Neural cell (in vitro differentiated cells): ENCODE data around the gene SLC8A1.

ENCODE experiments used
- CTCF ChIP-seq: fragments of 450-650 bp; IDR thresholded peaks from 2 replicates; pipeline ENCODE4 v1.5.1; 2014; ENCODE audit warnings: antibody characterized with exemption, mild to moderate bottlenecking, moderate library complexity; ENCODE audit not compliant: poor library complexity, severe bottlenecking
- EP300 ChIP-seq: fragments of 450-650 bp; conservative IDR thresholded peaks from 2 replicates; pipeline ENCODE4 v1.6.1; 2014; ENCODE audit warnings: antibody characterized with exemption, mild to moderate bottlenecking, moderate library complexity; ENCODE audit not compliant: poor library complexity, severe bottlenecking
- EZH2 ChIP-seq: fragments of 200-600, 300-800 bp; shearing (Covaris generic), sonication (generic); IDR thresholded peaks from 2 replicates; pipeline ENCODE4 v1.6.1; 2014; ENCODE audit warnings: antibody characterized with exemption, low read length, borderline replicate concordance, mild to moderate bottlenecking; ENCODE audit not compliant: insufficient read depth, poor library complexity, severe bottlenecking
- MXI1 ChIP-seq: fragments of 450-650 bp; conservative IDR thresholded peaks from 2 replicates; pipeline ENCODE4 v1.6.1; 2014; ENCODE audit warnings: antibody characterized with exemption, mild to moderate bottlenecking; ENCODE audit not compliant: poor library complexity, severe bottlenecking
- POLR2AphosphoS5 ChIP-seq: IDR thresholded peaks from 2 replicates; pipeline ENCODE4 v1.6.1; 2012
- REST ChIP-seq: IDR thresholded peaks from 2 replicates; pipeline ENCODE4 v1.6.1; 2012; ENCODE audit warnings: borderline replicate concordance
- SMC3 ChIP-seq: fragments of 450-650 bp; conservative IDR thresholded peaks from 2 replicates; pipeline ENCODE4 v1.6.1; 2014; ENCODE audit warnings: antibody characterized with exemption, mild to moderate bottlenecking, moderate library complexity; ENCODE audit not compliant: poor library complexity
- TAF1 ChIP-seq: IDR thresholded peaks from 2 replicates; pipeline ENCODE4 v1.6.1; 2012; ENCODE audit warnings: low read depth

GRCh38 chr2:40483549-40484243 lies 31.8 kb upstream of the SLC8A1 start:
- TF ChIP-seq CTCF: no peak
- no peak for TF ChIP-seq TAF1
- no peak for TF ChIP-seq POLR2AphosphoS5
- TF ChIP-seq REST: no peak
- TF ChIP-seq EP300: no peak
- TF ChIP-seq EZH2: no peak
- TF ChIP-seq SMC3: no peak
- no peak for TF ChIP-seq MXI1
